ELF-1 (cell line): ENCODE measurements around the gene XPO6.
"Not testable (repeated sequence)": the region's sequence is repeated elsewhere in the genome, so short reads cannot be mapped to it uniquely, and the experiment has no call there.

Experiments
- DNase-seq: peaks from one replicate; pipeline ENCODE4 v3.0.0-alpha.2; 2016; ENCODE audit warnings: low read depth, low spot score

The XPO6 gene

GRCh38 chr16:28211758-28212531 is at the start of gene XPO6:
TSS of gene XPO6 (minus strand) at chr16:28211965. CDS start at chr16:28211368, 597 bp downstream.
- peak; percentile 94 for DNase-seq

- DNase-seq, result no peak
Measured at GRCh38 chr16:28260193-28260592, 48.4 kb upstream of the XPO6 start.

- no peak for DNase-seq
Measured at GRCh38 chr16:28259781-28260150, 48.0 kb upstream of the XPO6 start.

- no peak for DNase-seq
Measured at GRCh38 chr16:28259091-28259780, 47.5 kb upstream of the XPO6 start.

- DNase-seq, result no peak
Measured at GRCh38 chr16:28258567-28258966, 46.8 kb upstream of the XPO6 start.

GRCh38 chr16:28257256-28257655 is 45.5 kb upstream of the XPO6 start:
- no peak for DNase-seq

- no peak for DNase-seq
Measured at GRCh38 chr16:28255838-28256237, 44.1 kb upstream of the XPO6 start.

GRCh38 chr16:28254158-28254557 is 42.4 kb upstream of the XPO6 start:
- no peak for DNase-seq

- DNase-seq, result no peak
Measured at GRCh38 chr16:28250999-28251398, 39.2 kb upstream of the XPO6 start.

- not testable (repeated sequence) for DNase-seq
Measured at GRCh38 chr16:28249483-28249882, 37.7 kb upstream of the XPO6 start.

GRCh38 chr16:28241924-28242323 is 30.2 kb upstream of the XPO6 start:
- no peak for DNase-seq

- no peak for DNase-seq
Measured at GRCh38 chr16:28237754-28238357, 26.1 kb upstream of the XPO6 start.

GRCh38 chr16:28231763-28232162 is 20.0 kb upstream of the XPO6 start:
- DNase-seq, result no peak

- not testable (repeated sequence) for DNase-seq
Measured at GRCh38 chr16:28223909-28224308, 12.1 kb upstream of the XPO6 start.

- DNase-seq, result not testable (repeated sequence)
Measured at GRCh38 chr16:28219777-28220176, 8.0 kb upstream of the XPO6 start.

- peak; percentile 10 for DNase-seq
Measured at GRCh38 chr16:28219282-28219681, 7.5 kb upstream of the XPO6 start.

GRCh38 chr16:28218109-28218508 is 6.3 kb upstream of the XPO6 start:
- peak; percentile 66 for DNase-seq

- DNase-seq, result no peak
Measured at GRCh38 chr16:28217326-28217725, 5.6 kb upstream of the XPO6 start.

GRCh38 chr16:28213396-28213795 is 1.6 kb upstream of the XPO6 start:
- no peak for DNase-seq

GRCh38 chr16:28212532-28212873 is 738 bp upstream of the XPO6 start:
- DNase-seq, result peak; percentile 65

- peak; percentile 71 for DNase-seq
Measured at GRCh38 chr16:28210979-28211588, 681 bp downstream of the XPO6 start.

- no peak for DNase-seq
Measured at GRCh38 chr16:28210264-28210663, 1.5 kb downstream of the XPO6 start.
